GM21367 (cell line): Measurements from ENCODE around the gene MSI2.

ENCODE experiments used
- ATAC-seq: cut with Tn5 transposase; IDR thresholded peaks from one replicate; pipeline ENCODE4 v1.9.1; 2021; ENCODE audit not compliant: unreplicated experiment

MSI2 gene

GRCh38 chr17:57269052-57269451 lies 12.7 kb downstream of the MSI2 start:
- no peak for ATAC-seq

- no peak for ATAC-seq
These were observed 13.4 kb downstream of the MSI2 start for GRCh38 chr17:57269598-57270255.

GRCh38 chr17:57270801-57271245 lies 14.5 kb downstream of the MSI2 start:
- ATAC-seq, result no peak

- no peak for ATAC-seq
These were observed 15.5 kb downstream of the MSI2 start for GRCh38 chr17:57271821-57272220.

GRCh38 chr17:57273490-57273889 lies 17.2 kb downstream of the MSI2 start:
- no peak for ATAC-seq

GRCh38 chr17:57274162-57274561 lies 17.8 kb downstream of the MSI2 start:
- ATAC-seq, result no peak

- ATAC-seq, result no peak
These were observed 18.9 kb downstream of the MSI2 start for GRCh38 chr17:57275071-57275764.

- no peak for ATAC-seq
These were observed 20.3 kb downstream of the MSI2 start for GRCh38 chr17:57276621-57277020.

- ATAC-seq, result no peak
These were observed 21.7 kb downstream of the MSI2 start for GRCh38 chr17:57277923-57278604.

GRCh38 chr17:57278740-57279387 lies 22.5 kb downstream of the MSI2 start:
- ATAC-seq, result no peak

- ATAC-seq, result no peak
These were observed 23.1 kb downstream of the MSI2 start for GRCh38 chr17:57279432-57279831.

- no peak for ATAC-seq
These were observed 25.6 kb downstream of the MSI2 start for GRCh38 chr17:57281887-57282286.

- ATAC-seq, result no peak
These were observed 26.0 kb downstream of the MSI2 start for GRCh38 chr17:57282296-57282695.

GRCh38 chr17:57283203-57283971 lies 27.1 kb downstream of the MSI2 start:
- ATAC-seq, result no peak

- no peak for ATAC-seq
These were observed 28.3 kb downstream of the MSI2 start for GRCh38 chr17:57284583-57284982.

- no peak for ATAC-seq
These were observed 28.8 kb downstream of the MSI2 start for GRCh38 chr17:57284984-57285646.

GRCh38 chr17:57285701-57286100 lies 29.4 kb downstream of the MSI2 start:
- ATAC-seq, result no peak

- ATAC-seq, result no peak
These were observed 30.2 kb downstream of the MSI2 start for GRCh38 chr17:57286399-57287105.

GRCh38 chr17:57288040-57288772 lies 31.9 kb downstream of the MSI2 start:
- ATAC-seq, result no peak
